Stomach (tissue), 9 donors: Measurements from ENCODE around the gene EMD. TPM values are rescaled to one million over a fixed set of nuclear protein-coding genes. Genes with fewer than 3 reads are reported as not detected.

Experiments used
- DNase-seq, 2 donors: peaks; one replicate each; pipeline versions ENCODE4 v3.0.0 to v3.0.0-alpha.2; 2013 to 2019
- H3K27ac ChIP-seq, 5 donors: fragments of 200-600 bp in 4 of 5; sonication (generic) in 4 of 5; one replicate each; pipeline ENCODE4 v1.5.1; 2013 to 2019; ENCODE audit warnings: mild to moderate bottlenecking in 1 of 5, moderate library complexity in 1 of 5
- H3K27me3 ChIP-seq, 3 donors: fragments of 200-600 bp; sonication (generic); one replicate each; pipeline ENCODE4 v1.5.1; 2017 to 2019; ENCODE audit warnings: mixed run types in 1 of 3
- H3K36me3 ChIP-seq, 4 donors: fragments of 200-600 bp; sonication (generic); 1 replicate in 3 of 4; 2 replicates in 1 of 4; pipeline ENCODE4 v1.5.1; 2016 to 2019
- H3K4me1 ChIP-seq, 4 donors: fragments of 200-600 bp; sonication (generic); one replicate each; pipeline ENCODE4 v1.5.1; 2016 to 2019
- H3K4me3 ChIP-seq, 4 donors: fragments of 200-600 bp; sonication (generic) in 3 of 4; one replicate each; pipeline ENCODE4 v1.5.1; 2016 to 2019; ENCODE audit warnings: mild to moderate bottlenecking in 1 of 4
- H3K9me3 ChIP-seq, 4 donors: fragments of 200-600 bp; sonication (generic); one replicate each; pipeline ENCODE4 v1.5.1; 2016 to 2019
- EP300 ChIP-seq: sonication (generic); formaldehyde crosslinking; IDR thresholded peaks from one replicate; pipeline ENCODE4 v1.6.1; 2017; ENCODE audit warnings: antibody characterized with exemption
- POLR2A ChIP-seq, 4 donors: fragments of 450-650 bp; IDR thresholded peaks; one replicate each; pipeline ENCODE4 v1.6.1; 2016; ENCODE audit warnings: antibody characterized with exemption in 4 of 4, control low read depth in 2 of 4, mild to moderate bottlenecking in 1 of 4, moderate library complexity in 1 of 4
- POLR2AphosphoS5 ChIP-seq, 3 donors: sonication (generic); formaldehyde crosslinking; IDR thresholded peaks; one replicate each; pipeline ENCODE4 v1.6.1; 2016; ENCODE audit warnings: antibody characterized with exemption in 3 of 3
- WGBS, 5 donors: extraction: QIAGEN DNeasy Blood & Tissue Kit in 3 of 5; methylation state at CpG; one replicate each; pipeline versions ENCODE4 v1.1.5 to v1.1.7; 2013 to 2018; 5-methylcytosine and 5-hydroxymethylcytosine counted together
- intact Hi-C: fragments of 100-400 bp; cut with DNase I; formaldehyde crosslinking; loops from one replicate; pipeline ENCODE4 v1.15.1; 2023; ENCODE audit warnings: low total_unique reads
- polyA plus RNA-seq, 3 donors: library from polyadenylated mRNA; stranded (reverse); fragments of 200-250 nt; gene quantifications; one replicate each; pipeline ENCODE4 v1.2.3, GENCODE V29; 2013
- total RNA-seq, 5 donors: library from RNA; depleted of rRNA; stranded (reverse); fragments of >200 nt; gene quantifications; one replicate each; pipeline versions ENCODE4 v1.1.0 to v1.2.3, GENCODE V29; 2014 to 2016
- TF ChIP-seq, protein P1 (sequence below), 7 experiments: fragments of 450-650 bp in 4 of 7; fragments of 200-600 bp in 3 of 7; sonication (generic) in 3 of 7; IDR thresholded peaks; one replicate each; pipeline ENCODE4 v1.5.1; 2016 to 2019; ENCODE audit warnings: antibody characterized with exemption in 7 of 7, control low read depth in 2 of 7, mild to moderate bottlenecking in 1 of 7
- donor health status: healthy with polysubstance abuse.
- donor health status: Bipolar disorder and iron deficiency.
- donor health status: healthy.

The EMD gene
- total and polyA plus RNA-seq, 8 donors = 24.2 to 135 (median 55.7) TPM

DNA sequence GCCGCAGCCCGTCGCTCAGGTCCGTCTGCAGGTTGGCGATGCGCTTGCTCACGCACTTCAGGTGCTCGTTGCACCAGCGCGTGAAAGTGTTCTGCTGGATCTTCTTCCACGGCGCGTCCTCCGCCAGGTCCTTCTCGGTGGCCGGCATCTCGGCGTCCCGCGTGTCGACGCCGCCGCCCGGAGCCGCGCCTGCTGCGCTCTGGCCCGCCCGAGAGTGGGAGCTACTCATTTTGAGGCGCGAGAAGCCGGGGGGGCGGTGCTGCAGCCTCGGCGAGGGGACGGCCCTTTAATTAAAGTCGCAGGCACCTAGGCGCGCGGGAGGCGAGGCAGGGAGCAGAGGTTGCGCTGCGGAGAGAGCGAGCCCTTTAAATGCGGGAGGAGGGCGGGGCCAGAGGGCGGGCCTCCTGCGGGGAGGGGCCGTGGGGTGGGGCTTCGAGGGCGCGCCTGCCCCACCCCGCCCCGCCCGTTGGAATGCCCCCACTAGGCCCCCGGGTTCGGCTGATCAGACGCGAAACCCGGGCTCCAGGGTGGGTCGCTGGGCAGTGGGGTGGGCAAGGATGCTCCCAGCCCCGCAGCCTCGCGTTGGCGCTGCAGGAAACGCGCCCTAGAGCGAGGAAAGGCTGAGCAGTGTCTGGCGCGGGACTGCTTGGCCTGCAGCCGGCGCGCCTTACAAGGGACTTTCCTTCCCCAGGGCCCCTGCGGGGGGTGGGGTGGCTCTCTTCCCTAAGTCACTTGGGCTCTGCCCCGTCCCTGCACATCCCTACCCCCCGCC, 7.9 kb upstream of the EMD start:
- DNase-seq = peak; percentile 91 to 96
- Histone ChIP-seq H3K36me3 (peaks cover 12 to 25% (median 16%) of the 10 kb centered on the region in 4 donors), H3K9me3 (no peaks in the 10 kb centered on the region), H3K27me3 (no peaks in the 10 kb centered on the region), H3K4me3 (peak overlapping the region; percentile 59 to 85 (median 70)), H3K4me1 (peaks cover 4 to 74% (median 43%) of the 10 kb centered on the region in 4 donors), H3K27ac (peak overlapping the region; percentile 48 to 98 (median 90))
- intact Hi-C loops = no loop called here
- 0 to 42% (median 8%) methylated on average over 21 to 69 of the region's 77 CpGs for WGBS, 5 donors
- TF ChIP-seq, protein P1, sequence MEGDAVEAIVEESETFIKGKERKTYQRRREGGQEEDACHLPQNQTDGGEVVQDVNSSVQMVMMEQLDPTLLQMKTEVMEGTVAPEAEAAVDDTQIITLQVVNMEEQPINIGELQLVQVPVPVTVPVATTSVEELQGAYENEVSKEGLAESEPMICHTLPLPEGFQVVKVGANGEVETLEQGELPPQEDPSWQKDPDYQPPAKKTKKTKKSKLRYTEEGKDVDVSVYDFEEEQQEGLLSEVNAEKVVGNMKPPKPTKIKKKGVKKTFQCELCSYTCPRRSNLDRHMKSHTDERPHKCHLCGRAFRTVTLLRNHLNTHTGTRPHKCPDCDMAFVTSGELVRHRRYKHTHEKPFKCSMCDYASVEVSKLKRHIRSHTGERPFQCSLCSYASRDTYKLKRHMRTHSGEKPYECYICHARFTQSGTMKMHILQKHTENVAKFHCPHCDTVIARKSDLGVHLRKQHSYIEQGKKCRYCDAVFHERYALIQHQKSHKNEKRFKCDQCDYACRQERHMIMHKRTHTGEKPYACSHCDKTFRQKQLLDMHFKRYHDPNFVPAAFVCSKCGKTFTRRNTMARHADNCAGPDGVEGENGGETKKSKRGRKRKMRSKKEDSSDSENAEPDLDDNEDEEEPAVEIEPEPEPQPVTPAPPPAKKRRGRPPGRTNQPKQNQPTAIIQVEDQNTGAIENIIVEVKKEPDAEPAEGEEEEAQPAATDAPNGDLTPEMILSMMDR (IDR thresholded peaks at IDR 0.05) = no peak
- TF ChIP-seq POLR2AphosphoS5 (IDR thresholded peaks at IDR 0.05) (peak; percentile 77 to 98 (median 92)), POLR2A (IDR thresholded peaks at IDR 0.05) (peak in 2 of 4 donors; percentile 40 to 83)

DNA sequence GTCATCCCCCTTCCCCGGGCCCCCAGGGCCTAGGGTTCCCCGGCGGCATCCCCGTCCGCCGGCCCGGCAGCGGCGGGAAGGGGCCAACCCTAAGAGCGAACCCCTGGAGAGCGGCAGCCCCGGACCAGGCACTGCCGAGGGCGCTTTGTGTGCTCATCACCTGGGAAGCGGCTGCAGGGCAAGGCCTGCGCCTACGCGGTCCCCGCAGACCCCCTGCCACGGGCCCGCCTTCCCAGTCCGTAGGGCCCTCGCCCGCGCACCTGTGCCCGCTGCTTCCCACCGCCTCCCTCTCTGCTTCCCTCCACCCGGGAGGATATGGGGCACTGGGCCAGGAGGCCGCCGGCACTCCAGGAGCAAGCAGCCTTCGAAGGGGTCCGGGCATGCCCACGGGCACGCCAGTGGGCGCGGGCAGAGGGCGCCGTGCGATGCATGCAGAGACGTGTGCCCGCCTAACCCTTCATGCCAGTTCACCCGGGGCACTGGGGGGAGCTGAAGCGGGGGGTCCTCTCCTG, 7.2 kb upstream of the EMD start:
- intact Hi-C loops = no loop called here
- no peaks in the 10 kb centered on the region for H3K27me3 ChIP-seq
- H3K4me3 ChIP-seq = peak overlapping the region; percentile 59 to 85 (median 70)
- TF ChIP-seq POLR2A (IDR thresholded peaks at IDR 0.05) (no peak), POLR2AphosphoS5 (IDR thresholded peaks at IDR 0.05) (no peak), EP300 (no peak)
- TF ChIP-seq, protein P1 (IDR thresholded peaks at IDR 0.05) = no peak
- 10 to 44% (median 35%) methylated on average over 4 to 42 of the region's 43 CpGs for WGBS, 5 donors
- H3K27ac ChIP-seq = peak overlapping the region in 4 of 5 donors; percentile 86 to 98 (median 94)
- no peaks in the 10 kb centered on the region for H3K9me3 ChIP-seq
- peaks cover 4 to 68% (median 43%) of the 10 kb centered on the region in 4 donors for H3K4me1 ChIP-seq
- peaks cover 10 to 19% (median 10%) of the 10 kb centered on the region in 4 donors for H3K36me3 ChIP-seq
- DNase-seq = peak in 1 of 2 donors; percentile 51

DNA sequence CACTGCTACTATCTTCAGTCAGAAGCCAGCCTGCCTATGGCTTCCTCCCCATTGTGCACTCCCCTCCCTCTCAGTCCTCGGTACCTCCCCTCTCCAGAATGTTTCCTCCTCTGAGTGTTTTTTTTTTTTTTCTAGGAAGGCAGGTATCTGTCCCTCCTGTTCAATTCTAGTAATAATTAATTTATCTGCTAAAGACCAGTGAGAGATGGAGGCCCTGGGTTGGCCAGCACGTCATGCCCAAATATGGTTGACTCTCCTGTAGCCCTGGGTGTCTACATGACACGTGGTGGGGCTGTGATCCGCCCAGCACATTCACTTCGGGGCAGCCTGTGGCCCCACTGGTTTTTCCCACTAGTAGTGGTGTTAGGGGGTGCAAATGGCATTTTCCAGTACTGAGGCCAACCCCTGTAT, 6.5 kb upstream of the EMD start:
- no peaks in the 10 kb centered on the region for H3K27me3 ChIP-seq
- TF ChIP-seq POLR2A (IDR thresholded peaks at IDR 0.05) = no peak
- TF ChIP-seq POLR2AphosphoS5 (IDR thresholded peaks at IDR 0.05) = no peak
- TF ChIP-seq EP300 = no peak
- TF ChIP-seq, protein P1 (IDR thresholded peaks at IDR 0.05) = no peak
- H3K27ac ChIP-seq = peak overlapping the region; percentile 20 to 99 (median 97)
- H3K9me3 ChIP-seq = no peaks in the 10 kb centered on the region
- intact Hi-C loops = no loop called here
- peak in 1 of 2 donors; percentile 44 for DNase-seq
- 29 to 57% (median 39%) methylated on average over 1 to 5 of the region's 5 CpGs for whole genome bisulfite sequencing, 5 donors
- H3K36me3 ChIP-seq = peaks cover 2 to 11% (median 3%) of the 10 kb centered on the region in 4 donors
- peaks cover 4 to 61% (median 44%) of the 10 kb centered on the region in 4 donors for H3K4me1 ChIP-seq
- peak overlapping the region; percentile 59 to 85 (median 70) for H3K4me3 ChIP-seq

DNA sequence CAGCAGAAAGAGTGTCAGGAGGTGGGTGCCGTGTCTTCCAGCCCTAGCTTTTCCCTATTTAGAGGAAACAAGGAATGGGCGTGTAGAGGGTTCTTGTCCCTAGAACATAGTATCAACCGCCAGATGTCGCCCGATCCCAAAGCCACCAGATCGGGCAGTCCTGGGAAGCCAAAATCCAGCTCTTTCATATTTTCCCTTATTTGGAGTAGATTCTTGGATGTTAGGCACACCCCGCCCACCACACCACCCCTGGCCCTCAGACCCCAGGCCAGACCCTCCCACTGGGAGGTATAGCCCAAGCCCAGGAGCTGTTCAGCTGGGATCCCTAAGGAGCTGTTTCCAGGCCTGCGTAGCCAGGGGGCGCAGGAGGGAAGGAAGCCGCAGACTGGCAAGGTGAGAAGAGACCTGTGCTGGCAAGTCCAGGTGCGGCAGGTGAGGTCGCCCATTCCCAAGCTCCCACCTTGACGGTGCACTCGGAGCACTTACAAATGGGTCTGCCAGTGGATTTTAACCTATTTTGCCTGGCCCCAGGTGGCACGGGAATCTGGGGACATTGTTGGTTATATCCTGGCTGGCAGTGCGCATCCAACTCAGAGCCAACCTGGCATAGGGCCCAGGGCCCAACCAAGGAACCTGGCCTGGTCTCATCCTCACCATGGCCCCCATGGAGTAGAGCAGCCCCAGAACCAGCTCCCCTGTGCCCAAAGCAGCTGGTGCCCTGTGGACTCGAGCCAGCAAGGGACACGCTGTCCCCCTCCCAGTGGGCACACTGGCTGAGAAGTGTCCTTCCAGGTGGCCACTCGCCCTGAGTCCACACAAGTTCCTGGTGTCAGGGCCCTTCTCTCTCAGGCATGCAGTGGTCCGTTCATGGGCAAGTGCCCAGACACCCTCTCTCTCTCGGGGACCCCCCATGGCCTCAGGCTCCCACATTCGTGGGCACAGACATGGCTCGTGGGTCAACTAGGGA, 5.5 kb upstream of the EMD start:
- Histone ChIP-seq H3K4me3 (peak overlapping the region; percentile 59 to 85 (median 70)), H3K4me1 (peaks cover 4 to 56% (median 41%) of the 10 kb centered on the region in 4 donors), H3K36me3 (peaks cover 0 to 9% (median 0%) of the 10 kb centered on the region in 4 donors), H3K27me3 (no peaks in the 10 kb centered on the region), H3K9me3 (no peaks in the 10 kb centered on the region), H3K27ac (peak overlapping the region; percentile 53 to 99 (median 97))
- TF ChIP-seq POLR2A (IDR thresholded peaks at IDR 0.05) (no peak), POLR2AphosphoS5 (IDR thresholded peaks at IDR 0.05) (peak in 1 of 3 donors; percentile 24)
- TF ChIP-seq, protein P1 (IDR thresholded peaks at IDR 0.05) = peak in 5 of 7 experiments; percentile 31 to 83 (median 37)
- peak; percentile 67 to 87 for DNase-seq
- intact Hi-C loops = no loop called here
- 5 to 50% (median 15%) methylated on average over 8 to 23 of the region's 23 CpGs for WGBS, 5 donors
